GM21717 (cell line): ENCODE data around the gene PSMG1.
"Not testable (repeated sequence)": the region's sequence is repeated elsewhere in the genome, so short reads cannot be mapped to it uniquely, and the experiment has no call there.

ENCODE experiments used
- ATAC-seq: cut with Tn5 transposase; IDR thresholded peaks from one replicate; pipeline ENCODE4 v1.9.1; 2021; ENCODE audit warnings: mild to moderate bottlenecking, moderate library complexity; ENCODE audit not compliant: unreplicated experiment

PSMG1 gene

DNA sequence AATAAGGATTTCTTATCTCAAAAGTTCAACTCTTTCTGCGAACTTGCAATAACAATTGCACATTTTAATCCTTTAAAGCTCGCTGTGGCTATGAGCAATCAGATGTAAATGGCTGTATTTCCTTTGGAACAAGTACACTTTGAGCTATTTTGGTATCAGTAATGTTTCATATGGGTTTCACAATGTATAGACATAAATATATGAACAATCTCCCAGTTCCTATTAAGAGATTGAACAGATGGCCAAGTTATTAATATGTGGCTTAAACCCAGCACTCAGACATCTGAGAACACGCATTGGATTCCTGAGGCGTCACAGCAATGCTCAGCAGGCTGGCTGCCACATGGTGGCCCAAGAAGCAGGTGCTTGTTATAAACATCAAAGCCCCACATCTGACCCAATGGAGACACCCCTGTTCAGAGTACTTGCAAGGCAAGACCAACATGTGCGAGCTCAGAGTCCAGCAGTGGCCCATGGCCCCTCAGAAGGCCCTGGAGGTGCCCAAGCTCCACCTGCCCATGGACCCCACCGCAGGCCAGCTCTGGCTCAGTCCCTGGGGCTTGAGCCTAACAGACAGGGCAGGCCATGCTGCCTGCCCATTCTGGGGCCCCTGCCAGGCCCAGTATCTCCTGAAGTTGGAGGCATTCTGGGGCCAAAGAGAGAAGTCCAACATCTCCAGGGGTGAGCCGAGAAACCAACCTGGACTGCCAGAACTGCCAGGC, 23.7 kb downstream of the PSMG1 start:
- no peak for ATAC-seq

DNA sequence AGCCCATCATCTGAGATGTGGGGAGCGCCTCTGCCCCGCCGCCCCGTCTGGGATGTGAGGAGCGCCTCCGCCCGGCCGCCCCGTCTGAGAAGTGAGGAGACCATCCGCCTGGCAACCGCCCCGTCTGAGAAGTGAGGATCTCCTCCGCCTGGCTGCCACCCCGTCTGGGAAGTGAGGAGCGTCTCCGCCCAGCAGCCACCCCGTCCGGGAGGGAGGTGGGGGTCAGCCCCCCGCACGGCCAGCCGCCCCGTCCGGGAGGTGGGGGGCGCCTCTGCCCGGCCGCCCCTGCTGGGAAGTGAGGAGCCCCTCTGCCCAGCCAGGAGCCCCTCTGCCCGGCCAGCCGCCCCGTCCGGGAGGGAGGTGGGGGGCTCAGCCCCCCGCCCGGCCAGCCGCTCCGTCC, 26.0 kb downstream of the PSMG1 start:
- ATAC-seq = not testable (repeated sequence)

DNA sequence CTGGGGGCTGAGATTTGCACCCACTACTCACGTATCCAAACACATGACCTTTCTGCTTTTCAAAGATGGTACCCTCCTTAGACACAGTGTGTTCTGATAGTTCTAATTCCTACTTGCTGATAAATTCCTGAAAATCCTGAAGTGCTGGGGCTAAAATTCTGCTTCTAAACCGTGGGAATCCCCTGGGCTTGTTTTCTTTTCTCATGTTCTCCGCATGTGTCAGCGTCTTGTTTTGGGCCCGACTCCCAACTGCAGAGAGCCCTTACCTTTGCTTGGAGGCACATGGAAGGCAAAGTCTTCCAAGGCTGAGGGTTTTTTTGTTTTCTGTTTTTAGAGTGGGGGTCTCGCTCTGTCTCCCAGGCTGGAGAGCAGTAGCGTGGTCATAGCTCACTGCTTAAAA, 27.2 kb downstream of the PSMG1 start:
- ATAC-seq = no peak

DNA sequence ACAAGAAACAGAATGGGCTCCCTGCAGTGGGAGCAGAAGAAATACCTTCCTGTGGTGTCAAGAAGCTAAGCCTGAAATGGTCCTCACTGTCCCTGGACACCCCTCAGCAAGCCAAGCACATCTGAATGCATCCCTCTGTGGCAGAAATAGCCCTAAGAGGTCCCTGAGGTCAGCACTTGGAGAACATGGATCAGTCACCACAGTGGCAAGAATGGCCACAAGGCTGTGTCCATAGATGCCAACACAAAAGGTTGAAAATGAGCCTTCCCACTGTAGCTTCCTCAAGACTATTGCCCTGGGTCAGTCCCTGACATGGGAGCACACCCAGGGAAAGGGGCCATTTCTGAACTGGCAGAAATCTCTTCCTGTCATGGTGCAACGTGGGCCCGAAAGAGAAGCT, 27.7 kb downstream of the PSMG1 start:
- ATAC-seq = no peak

DNA sequence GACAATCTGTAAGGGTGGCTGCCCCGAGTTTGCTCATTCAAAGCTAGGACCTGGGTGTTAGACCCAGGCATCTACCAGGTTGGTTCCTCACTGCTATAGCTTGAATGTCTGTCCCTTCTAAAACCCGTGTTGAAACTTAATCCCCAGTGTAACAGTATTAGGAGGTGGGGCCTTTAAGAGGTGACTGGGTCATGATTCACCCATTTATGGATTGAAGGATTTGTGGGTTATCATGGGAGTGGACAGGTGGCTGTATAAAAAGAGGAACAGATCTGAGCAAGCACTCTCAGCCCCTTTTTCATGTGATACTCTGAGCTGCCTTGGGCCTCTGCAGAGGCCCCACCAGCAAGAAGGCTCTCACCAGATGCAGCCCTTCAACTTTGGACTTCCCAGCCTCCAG, 29.4 kb downstream of the PSMG1 start:
- no peak for ATAC-seq

DNA sequence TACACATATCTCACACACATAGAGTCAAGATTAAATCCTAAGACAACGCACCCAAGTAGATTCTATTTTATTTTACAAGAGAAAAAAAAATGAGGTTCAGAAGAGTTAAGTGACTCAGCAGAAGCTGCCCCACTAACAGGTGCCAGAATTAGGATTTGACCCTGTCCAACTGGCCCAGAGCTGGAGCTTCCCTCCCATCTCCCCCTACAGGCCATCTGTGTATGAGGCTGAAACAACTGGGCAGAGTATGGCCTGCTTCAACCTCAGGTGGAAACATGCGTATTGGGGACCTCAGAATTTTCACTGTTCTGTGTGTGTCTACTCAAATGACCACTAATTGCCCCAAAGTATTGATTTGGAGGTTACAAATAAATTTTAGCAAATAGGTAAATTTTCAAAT, 29.9 kb downstream of the PSMG1 start:
- ATAC-seq = no peak

DNA sequence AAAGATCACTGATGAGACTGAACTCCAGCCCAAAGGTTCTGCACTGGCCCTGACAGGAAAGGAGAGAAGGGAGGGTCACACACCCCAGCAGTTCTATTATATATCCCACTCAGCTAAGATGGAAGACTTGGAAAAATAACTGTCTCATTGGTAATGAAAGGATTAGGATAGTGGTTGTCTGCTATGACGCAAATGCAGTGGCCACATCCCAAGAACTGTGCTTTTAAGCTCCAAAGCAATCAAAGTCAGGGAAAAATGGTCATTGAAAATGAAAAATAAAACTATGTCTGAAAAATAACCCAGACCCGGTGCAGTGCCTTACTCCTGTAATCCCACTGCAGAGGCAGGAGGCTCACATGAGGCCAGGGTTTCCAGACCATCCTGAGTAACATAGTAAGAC, 31.0 kb downstream of the PSMG1 start:
- ATAC-seq = no peak

DNA sequence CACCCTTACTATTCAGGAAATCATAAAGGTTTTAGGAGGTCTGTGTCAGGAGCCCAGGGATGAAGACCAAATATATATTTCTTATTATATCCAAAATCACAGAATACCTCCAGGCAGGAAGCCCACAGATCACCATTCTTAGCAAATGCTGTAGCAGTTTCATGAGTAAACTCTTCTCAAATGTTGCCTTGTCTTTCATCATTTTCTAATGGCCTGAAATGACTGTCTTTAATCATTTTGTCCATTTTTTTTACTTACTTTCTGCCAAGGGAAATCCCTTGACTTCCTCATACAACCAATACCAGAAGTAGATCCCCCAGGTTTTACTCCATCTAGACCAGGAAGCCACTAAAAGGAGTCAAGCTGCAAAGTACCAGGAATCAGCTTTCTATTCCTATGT, 32.4 kb downstream of the PSMG1 start:
- ATAC-seq = no peak

DNA sequence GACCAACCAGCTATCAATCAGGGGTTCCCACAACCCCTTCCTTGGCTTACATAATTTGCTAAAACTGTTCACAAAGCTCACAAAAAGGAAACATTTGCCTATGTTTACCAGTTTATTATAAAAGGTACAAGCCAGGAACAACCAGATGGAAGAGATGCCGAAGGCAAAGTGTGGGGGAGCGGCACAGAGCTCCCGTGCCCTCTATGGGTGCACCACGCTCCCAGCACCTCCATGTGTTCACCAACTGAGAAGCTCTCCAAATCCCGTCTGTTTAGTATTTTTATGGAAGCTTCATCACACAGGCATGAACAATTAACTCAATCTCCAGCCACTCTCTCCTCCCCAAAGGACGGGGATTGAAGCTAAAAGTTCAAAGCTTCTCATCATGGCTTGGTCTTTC, 32.9 kb downstream of the PSMG1 start:
- ATAC-seq = no peak

DNA sequence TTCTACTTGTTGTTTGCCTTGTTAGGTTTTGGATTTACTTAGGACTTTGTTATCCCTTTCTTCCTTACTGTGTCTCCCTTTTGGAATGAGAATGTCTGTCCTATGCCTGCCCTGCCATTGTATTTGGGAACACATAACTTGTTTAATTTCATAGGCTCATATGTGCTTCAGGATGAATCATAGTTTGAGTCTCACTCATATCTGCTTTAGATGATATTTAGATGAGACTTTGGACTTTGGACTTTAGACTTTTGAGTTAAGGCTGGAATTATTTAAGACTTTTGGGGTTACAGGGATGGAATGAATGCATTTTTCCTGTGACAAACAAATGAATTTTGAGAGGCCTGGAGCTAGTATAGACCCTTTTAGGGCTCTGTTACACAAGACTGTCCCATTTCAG, 33.4 kb downstream of the PSMG1 start:
- ATAC-seq = no peak

DNA sequence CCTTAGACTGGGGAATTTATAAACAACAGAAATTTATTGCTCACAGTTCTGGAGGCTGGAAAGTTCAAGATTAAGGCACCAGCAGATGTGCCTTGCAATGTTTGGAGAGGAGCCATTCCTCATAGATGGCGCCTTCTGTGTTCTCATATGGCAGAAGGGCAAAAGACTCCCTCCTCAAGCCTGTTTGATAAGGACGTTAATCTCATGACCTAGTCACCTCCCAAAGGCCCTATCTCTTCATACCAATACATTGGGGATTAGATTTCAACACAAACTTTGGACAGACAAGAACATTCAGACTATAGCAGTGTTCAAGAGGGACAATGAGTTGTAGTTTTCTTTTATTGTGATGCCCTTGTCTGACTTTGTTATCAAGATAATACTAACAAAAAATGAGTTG, 34.3 kb downstream of the PSMG1 start:
- ATAC-seq = no peak

DNA sequence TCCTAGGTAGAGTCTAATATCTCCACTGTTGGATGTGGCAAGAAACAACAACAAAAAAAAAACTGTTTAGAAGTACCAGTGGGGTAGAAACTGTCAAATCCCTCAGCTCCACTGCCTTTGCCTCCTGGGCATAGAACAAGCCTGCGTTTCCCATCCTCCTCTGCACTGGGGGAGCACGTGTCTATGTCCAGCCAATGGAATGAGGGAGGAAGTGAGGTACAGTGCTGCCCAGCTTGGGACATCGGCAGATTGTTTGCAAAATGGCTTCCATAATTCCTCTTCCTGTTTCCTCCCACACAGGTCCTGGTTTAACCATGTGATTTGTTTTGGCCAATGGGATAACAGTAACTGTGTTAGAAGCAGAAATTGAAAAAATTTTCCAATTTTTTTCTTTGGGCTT, 39.1 kb downstream of the PSMG1 start:
- no peak for ATAC-seq

DNA sequence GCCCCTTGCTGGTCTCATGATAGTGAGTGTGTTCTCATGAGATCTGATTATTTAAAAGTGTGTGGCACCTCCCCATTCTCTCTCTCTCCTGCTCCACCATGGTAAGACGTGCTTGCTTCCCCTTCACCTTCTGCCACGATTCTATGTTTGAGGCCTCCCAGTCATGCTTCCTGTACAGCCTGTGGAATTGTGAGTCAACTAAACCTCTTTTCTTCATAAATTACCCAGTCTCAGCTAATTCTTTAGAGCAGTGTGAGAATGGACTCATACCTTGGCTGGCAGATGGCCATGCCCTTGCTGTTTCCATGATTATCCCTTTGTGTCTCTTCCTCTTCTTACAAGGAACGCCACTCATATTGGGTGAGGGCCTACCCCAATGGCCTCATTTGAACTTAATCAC, 40.3 kb downstream of the PSMG1 start:
- no peak for ATAC-seq

DNA sequence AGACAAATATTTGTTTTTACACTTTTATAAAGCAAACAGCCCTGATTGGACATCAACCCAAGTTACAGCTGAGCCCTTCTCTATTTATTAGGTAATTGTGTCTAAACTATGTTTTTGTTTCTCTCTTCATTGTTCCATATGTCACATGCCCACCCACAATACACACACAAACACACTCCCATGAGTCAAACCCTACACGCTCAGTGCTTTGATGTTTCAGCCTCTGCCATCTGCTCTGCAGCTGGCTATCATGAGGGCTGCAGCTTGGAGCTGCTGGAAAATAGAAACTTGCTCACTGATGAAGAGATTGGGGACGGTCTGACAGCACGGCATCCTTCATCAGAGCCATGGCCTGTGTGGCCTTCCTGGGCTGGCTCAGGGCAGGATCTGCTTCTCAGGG, 41.7 kb downstream of the PSMG1 start:
- no peak for ATAC-seq

DNA sequence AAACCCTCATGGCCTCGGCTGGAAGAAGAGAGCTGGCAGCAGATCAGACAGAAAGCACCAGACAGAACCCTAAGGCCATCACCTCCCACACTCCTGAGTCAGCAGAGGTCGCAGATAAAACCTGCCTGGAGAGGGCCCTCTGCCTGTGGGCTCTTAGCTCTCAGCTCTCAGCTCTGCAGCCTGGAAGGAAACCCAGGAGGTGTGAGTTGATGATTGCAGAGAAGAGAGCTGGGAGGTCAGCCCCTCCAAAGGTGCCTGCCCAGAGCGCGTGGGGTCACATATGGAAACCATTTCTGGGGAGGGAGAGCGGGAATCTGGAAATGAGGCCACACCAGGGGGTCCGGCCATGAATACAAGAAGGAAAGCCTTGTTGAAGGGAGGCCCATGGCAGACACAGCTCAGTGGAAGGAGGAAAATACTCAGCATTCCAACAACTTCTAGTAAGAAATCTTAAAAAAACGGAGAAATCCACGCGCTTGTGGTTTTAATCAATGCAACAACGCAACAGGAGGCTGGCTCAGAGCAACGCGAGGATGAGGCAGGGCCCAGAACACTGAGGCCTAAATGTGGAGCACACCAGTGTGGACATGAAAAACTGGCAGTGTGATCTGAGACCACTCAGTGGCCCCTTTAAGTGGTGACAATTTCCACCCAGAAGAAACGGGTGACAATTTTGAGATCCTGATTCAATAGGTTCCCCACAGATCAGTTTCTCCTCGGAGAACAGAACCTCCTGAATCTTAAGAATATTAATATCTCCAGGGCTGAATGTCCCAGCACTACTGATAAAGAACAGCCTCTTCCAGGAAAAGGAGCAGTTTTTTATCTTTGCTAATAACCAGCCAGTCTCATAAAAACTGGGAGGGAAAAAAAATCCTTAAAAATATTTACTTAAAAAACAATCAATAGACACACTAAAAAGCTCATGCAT, 45.7 kb downstream of the PSMG1 start:
- ATAC-seq = no peak

DNA sequence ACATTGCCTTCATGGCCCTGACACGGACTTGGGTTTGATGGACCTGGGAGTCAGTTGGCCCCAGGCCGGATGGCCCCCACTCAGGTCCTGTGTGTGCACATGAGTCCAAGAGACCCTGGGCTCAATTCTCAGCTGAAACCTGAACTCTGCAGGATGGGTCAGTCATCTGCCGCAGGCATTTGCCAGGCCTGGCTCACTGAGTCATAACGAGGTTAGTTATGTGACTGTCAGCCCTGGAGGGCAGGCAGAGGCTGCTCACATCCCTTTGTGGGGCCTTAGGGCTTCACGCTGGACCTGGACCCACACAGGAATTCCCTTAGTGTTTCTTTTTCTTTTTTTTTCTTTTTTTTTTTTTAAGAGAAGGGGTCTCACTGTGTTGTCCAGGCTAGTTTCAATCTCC, 46.5 kb downstream of the PSMG1 start:
- ATAC-seq = no peak

DNA sequence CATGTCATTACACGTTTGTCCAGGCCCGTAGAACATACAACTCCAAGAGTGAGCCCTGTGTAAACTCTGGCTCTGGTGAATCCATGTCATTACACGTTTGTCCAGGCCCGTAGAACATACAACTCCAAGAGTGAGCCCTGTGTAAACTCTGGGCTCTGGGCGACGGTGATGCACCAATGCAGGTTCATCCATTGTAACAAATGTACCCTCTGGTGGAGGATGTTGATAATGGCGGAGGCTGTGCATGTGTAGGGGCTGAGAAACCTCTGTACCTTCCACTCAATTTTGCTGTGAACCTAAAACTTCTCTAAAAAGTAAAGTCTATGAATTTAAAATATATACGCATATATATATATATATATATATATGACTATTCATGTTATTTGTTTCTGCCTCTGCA, 47.1 kb downstream of the PSMG1 start:
- not testable (repeated sequence) for ATAC-seq

DNA sequence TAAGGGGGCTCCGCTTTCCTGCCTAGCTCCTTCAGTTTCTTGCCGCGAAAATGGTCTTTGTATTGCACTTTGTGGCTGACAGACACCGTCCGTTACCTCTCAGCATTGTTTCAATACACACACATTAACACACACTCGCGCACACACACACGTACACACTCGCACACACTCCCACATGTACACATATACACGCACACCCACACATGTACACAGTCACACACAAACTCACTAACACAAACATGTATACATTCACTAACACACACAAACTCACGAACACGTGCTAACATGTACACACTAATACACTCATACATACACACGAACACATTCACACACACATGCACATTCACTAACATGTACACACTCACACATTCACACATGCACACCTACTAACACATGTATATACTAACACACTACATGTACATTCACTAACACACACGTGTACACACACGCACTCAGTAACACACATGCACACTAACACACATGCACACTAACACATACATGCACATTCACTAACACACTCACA, 48.9 kb downstream of the PSMG1 start:
- no peak for ATAC-seq

DNA sequence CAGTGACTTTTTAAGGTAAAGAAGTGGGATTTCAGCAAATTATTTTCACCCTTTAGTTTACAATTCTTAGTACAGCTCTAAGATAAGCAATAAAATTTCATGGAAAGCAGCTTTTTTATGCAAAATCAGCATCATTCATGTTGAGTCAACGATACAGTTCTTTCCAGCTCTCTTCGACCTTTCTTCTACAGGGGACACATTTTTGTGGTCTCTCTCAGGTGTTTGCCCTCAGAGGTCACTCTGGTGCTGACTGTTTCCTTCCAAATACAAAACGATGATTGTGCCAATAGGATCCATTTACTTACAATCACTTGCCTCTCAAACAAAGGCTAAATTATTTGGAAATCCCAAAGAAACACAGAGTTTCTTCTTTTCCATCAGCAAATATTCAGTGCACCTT, 51.0 kb downstream of the PSMG1 start:
- ATAC-seq = no peak

DNA sequence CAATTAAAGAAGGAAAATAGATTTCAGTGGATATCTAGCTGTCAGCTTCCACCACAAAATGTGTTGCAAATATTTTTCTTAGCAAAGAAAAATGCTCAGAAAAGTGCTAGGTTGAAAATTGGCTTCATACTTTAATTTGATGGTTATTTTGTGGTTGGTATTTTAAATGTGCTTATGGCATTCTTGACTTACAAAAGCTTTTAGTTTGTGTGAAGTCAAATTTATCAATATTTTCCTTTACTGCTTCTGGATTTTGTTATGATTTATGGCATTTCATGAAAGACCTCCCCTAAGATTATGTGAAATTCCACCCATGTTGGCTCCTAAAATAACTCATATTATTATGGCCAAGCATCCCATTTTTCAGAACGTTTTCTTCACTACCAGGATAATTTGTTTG, 51.5 kb downstream of the PSMG1 start:
- ATAC-seq = no peak

DNA sequence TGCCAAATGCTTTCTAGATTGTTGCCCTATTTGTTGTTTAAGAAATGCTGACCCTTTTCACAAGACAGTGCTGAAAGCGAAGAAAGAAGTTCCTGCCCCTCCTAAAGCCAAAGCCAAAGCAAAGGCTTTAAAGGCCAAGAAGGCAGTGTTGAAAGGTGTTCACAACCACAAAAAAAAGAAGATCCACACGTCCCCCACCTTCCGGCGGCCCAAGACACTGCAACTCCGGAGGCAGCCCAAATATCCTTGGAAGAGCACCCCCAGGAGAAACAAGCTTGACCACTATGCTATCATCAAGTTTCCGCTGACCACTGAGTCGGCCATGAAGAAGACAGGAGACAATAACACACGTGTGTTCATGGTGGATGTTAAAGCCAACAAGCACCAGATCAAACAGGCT, 55.7 kb downstream of the PSMG1 start:
- no peak for ATAC-seq

DNA sequence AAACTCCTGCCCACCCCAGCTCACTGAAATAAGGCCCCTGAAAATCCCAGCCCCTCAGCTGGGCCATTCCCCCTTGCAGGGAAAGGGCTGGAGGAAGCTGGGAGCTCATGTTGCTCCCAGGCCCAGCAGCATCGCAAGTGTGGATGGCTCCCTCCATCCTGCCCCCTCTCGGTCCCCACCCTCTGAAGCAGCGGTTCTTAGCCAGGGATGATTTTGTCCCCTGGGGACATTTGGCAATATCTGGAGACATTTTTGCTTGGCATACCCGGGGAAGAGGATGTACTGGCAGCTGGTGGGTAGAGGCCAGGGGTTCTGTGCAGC, 56.8 kb downstream of the PSMG1 start:
- ATAC-seq = no peak
